Panc1 (cell line): Measurements from ENCODE around the gene OTOGL. TPM values are rescaled to one million over a fixed set of nuclear protein-coding genes. Genes with fewer than 3 reads are reported as not detected.

ENCODE experiments used
- ATAC-seq: fragments of 200-7000 bp; cut with Tn5 transposase; 2 replicates; pipeline ENCODE4 v1.9.1; 2020; ENCODE audit warnings: mild to moderate bottlenecking, moderate library complexity
- BruUV-seq: library from RNA; stranded (reverse); fragments of 400-500 nt; replicated peaks from 2 replicates; lab custom pipeline; 2021; lab: Mats Ljungman, UMichigan
- CTCF ChIA-PET: fragments of 300-600 bp; sonication (Branson Sonifier 250); formaldehyde crosslinking; loops from one replicate; lab custom pipeline; 2022; ENCODE audit warnings: antibody characterized with exemption; lab: Charles Lee
- POLR2A ChIA-PET: fragments of 300-600 bp; sonication (Branson Sonifier 250); formaldehyde crosslinking; loops from one replicate; lab custom pipeline; 2022; ENCODE audit warnings: antibody characterized with exemption; lab: Charles Lee
- DNase-seq: peaks from one replicate; pipeline ENCODE4 v3.0.0-alpha.2; 2010; ENCODE audit warnings: low read depth, low spot score
- H3K27ac ChIP-seq: 2 replicates; pipeline ENCODE4 v1.5.1; 2011; ENCODE audit warnings: mild to moderate bottlenecking, low read length, inconsistent platforms
- H3K27me3 ChIP-seq: fragments of 200-500 bp; sonication (Bioruptor generic); 2 replicates; pipeline ENCODE4 v1.6.0; 2014; ENCODE audit warnings: low read length, inconsistent platforms; ENCODE audit not compliant: control insufficient read depth, insufficient read depth
- H3K36me3 ChIP-seq: fragments of 200-500 bp; sonication (Bioruptor generic); 2 replicates; pipeline ENCODE4 v1.5.1; 2014; ENCODE audit warnings: inconsistent platforms, mild to moderate bottlenecking, low read length, moderate library complexity; ENCODE audit not compliant: control insufficient read depth, insufficient read depth
- H3K4me1 ChIP-seq: 2 replicates; pipeline ENCODE4 v1.5.1; 2011; ENCODE audit warnings: inconsistent platforms, mild to moderate bottlenecking, low read length, moderate library complexity; ENCODE audit not compliant: control insufficient read depth, insufficient read depth
- H3K4me3 ChIP-seq, 2 experiments: 2 replicates each; pipeline ENCODE4 v1.5.1; 2011 to 2012; ENCODE audit warnings: low read depth in 2 of 2, low read length in 2 of 2, mild to moderate bottlenecking in 2 of 2, inconsistent platforms in 1 of 2, moderate library complexity in 1 of 2
- H3K9me3 ChIP-seq: fragments of 200-500 bp; sonication (Bioruptor generic); 2 replicates; pipeline ENCODE4 v1.5.1; 2014; ENCODE audit warnings: low read depth, mild to moderate bottlenecking, inconsistent platforms, low read length, moderate library complexity; ENCODE audit not compliant: control insufficient read depth, insufficient read depth
- POLR2AphosphoS5 ChIP-seq: IDR thresholded peaks from 2 replicates; pipeline ENCODE4 v1.6.1; 2012; ENCODE audit warnings: mild to moderate bottlenecking, low read depth, low read length, moderate library complexity
- SIN3A ChIP-seq: IDR thresholded peaks from 2 replicates; pipeline ENCODE4 v1.6.1; 2012; ENCODE audit warnings: low read depth, mild to moderate bottlenecking, low read length, moderate library complexity, borderline replicate concordance; ENCODE audit not compliant: insufficient read depth
- TCF7L2 ChIP-seq: IDR thresholded peaks from 2 replicates; pipeline ENCODE4 v1.6.1; 2011; ENCODE audit warnings: mild to moderate bottlenecking, low read depth, low read length, inconsistent platforms
- in situ Hi-C: cut with HindIII; loops from 2 replicates; pipeline ENCODE4 v1.10.0; 2016; ENCODE audit warnings: low sequenced_read_pairs, low pct_unique_long_range_greater_than_20kb
- intact Hi-C: fragments of 100-400 bp; cut with micrococcal nuclease; formaldehyde crosslinking; loops from one replicate; pipeline ENCODE4 v1.10.0; 2022; ENCODE audit not compliant: unreplicated experiment
- total RNA-seq: library from RNA; stranded (reverse); gene quantifications from one replicate; pipeline ENCODE4 v1.2.1, GENCODE V29; 2021; ENCODE audit not compliant: unreplicated experiment
- TF ChIP-seq, protein P1 (sequence below), 2 experiments: IDR thresholded peaks; 2 replicates each; pipeline ENCODE4 v1.6.1; 2011 to 2012; ENCODE audit warnings: low read depth in 2 of 2, control low read depth in 1 of 2, low read length in 1 of 2, mild to moderate bottlenecking in 1 of 2, moderate library complexity in 1 of 2; ENCODE audit not compliant: insufficient read depth in 1 of 2
- TF ChIP-seq, protein P2 (sequence below): fragments of 450-650 bp; IDR thresholded peaks from 2 replicates; pipeline ENCODE4 v1.5.1; 2017; ENCODE audit warnings: mild to moderate bottlenecking

OTOGL gene
- total RNA-seq, 1 experiment from 2014 or later: not detected

DNA sequence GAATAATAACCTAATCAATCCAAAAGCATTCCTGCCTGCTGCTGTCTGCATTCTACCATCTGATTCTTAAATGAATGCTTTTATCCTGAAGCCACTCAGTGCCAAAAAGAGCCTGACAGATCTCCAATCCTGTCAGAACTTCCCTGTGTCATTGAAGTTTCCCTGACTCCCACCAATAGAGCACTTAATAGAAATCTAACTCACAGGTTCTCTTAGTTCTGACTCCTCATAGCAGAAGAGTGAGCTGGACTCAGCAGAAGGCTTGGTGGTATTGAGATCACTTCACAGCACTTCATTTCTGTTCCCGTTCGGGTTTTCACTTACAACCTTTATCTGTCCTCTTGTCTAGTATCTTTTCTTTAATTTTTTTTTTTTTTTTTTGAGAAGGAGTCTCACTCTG, 102.6 kb downstream of the OTOGL start:
- Histone ChIP-seq H3K4me3 (no peak overlapping the region), H3K36me3 (no peaks in the 10 kb centered on the region), H3K4me1 (no peaks in the 10 kb centered on the region), H3K27me3 (peaks cover 7% of the 10 kb centered on the region; the same call in 1 of the 2 replicates), H3K27ac (no peak overlapping the region), H3K9me3 (no peaks in the 10 kb centered on the region)
- POLR2A ChIA-PET: no interaction called here
- in situ Hi-C loops: no loop called here
- ATAC-seq (no peak), DNase-seq (no peak)
- BruUV-seq: no TSS peak
- CTCF ChIA-PET: no interaction called here
- intact Hi-C loops: no loop called here
- TF ChIP-seq, protein P1, sequence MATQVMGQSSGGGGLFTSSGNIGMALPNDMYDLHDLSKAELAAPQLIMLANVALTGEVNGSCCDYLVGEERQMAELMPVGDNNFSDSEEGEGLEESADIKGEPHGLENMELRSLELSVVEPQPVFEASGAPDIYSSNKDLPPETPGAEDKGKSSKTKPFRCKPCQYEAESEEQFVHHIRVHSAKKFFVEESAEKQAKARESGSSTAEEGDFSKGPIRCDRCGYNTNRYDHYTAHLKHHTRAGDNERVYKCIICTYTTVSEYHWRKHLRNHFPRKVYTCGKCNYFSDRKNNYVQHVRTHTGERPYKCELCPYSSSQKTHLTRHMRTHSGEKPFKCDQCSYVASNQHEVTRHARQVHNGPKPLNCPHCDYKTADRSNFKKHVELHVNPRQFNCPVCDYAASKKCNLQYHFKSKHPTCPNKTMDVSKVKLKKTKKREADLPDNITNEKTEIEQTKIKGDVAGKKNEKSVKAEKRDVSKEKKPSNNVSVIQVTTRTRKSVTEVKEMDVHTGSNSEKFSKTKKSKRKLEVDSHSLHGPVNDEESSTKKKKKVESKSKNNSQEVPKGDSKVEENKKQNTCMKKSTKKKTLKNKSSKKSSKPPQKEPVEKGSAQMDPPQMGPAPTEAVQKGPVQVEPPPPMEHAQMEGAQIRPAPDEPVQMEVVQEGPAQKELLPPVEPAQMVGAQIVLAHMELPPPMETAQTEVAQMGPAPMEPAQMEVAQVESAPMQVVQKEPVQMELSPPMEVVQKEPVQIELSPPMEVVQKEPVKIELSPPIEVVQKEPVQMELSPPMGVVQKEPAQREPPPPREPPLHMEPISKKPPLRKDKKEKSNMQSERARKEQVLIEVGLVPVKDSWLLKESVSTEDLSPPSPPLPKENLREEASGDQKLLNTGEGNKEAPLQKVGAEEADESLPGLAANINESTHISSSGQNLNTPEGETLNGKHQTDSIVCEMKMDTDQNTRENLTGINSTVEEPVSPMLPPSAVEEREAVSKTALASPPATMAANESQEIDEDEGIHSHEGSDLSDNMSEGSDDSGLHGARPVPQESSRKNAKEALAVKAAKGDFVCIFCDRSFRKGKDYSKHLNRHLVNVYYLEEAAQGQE (IDR thresholded peaks at IDR 0.05; ENCODE audit: insufficient read depth in 1 of 2, low read depth in 2 of 2, low read length in 1 of 2): no peak
- TF ChIP-seq TCF7L2: no peak
- TF ChIP-seq, protein P2, sequence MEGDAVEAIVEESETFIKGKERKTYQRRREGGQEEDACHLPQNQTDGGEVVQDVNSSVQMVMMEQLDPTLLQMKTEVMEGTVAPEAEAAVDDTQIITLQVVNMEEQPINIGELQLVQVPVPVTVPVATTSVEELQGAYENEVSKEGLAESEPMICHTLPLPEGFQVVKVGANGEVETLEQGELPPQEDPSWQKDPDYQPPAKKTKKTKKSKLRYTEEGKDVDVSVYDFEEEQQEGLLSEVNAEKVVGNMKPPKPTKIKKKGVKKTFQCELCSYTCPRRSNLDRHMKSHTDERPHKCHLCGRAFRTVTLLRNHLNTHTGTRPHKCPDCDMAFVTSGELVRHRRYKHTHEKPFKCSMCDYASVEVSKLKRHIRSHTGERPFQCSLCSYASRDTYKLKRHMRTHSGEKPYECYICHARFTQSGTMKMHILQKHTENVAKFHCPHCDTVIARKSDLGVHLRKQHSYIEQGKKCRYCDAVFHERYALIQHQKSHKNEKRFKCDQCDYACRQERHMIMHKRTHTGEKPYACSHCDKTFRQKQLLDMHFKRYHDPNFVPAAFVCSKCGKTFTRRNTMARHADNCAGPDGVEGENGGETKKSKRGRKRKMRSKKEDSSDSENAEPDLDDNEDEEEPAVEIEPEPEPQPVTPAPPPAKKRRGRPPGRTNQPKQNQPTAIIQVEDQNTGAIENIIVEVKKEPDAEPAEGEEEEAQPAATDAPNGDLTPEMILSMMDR: no peak
- no peak for TF ChIP-seq SIN3A
- TF ChIP-seq POLR2AphosphoS5: no peak

DNA sequence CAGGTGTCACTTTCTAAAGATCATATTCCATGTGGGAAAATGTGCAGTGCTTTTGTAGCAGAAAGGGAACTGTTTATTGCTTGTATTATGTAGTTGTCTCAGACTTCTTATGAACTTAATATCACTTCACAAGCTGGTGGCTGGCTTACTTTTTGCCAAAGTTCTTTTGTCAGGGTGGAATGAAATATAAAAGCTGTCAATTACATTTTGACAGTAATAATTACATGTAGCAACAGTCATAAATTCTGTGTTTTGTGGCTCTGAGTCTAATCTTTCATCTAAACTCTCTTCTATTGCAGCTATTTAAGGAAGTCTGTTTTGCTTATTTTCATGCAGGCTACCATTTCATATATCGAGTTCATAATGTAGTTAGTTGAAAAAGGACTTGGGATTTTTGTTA, 106.6 kb downstream of the OTOGL start:
- in situ Hi-C loops (no loop called here), intact Hi-C loops (no loop called here)
- Histone ChIP-seq H3K4me1 (no peaks in the 10 kb centered on the region), H3K36me3 (no peaks in the 10 kb centered on the region), H3K27me3 (peaks cover 7% of the 10 kb centered on the region; the same call in 1 of the 2 replicates), H3K9me3 (no peaks in the 10 kb centered on the region), H3K27ac (no peak overlapping the region), H3K4me3 (no peak overlapping the region)
- TF ChIP-seq TCF7L2 (no peak), SIN3A (no peak)
- no peak for ATAC-seq
- ChIA-PET POLR2A (no interaction called here), CTCF (interaction anchor here (0.6 kb wide), 1 partner anchor 282 kb away, joined by 4 read pairs; no protein-coding TSS in a partner anchor)
- no TSS peak for BruUV-seq
- no peak for DNase-seq

DNA sequence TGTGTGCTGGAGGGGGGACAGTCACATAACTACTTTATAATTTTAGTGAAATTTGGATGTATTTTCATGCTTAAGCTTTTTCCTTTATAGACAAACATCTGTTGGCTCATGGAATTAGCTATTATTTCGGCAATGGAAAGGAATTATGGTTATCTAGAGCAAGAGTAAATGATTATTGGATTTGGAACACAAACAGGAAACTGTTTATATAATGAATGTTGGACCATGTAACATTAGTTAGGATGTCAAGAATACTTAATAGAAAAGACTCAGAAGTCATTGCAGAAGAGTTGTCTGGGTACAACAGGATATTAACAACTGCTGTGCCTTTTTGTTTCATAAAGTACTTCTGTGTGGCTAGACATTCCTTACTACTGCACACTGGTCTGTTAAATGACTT, 108.7 kb downstream of the OTOGL start:
- in situ Hi-C loops: no loop called here

More for the DNA sequence above, 108.7 kb downstream of the OTOGL start:
- Histone ChIP-seq H3K36me3 (no peaks in the 10 kb centered on the region), H3K4me1 (no peaks in the 10 kb centered on the region), H3K27me3 (peaks cover 7% of the 10 kb centered on the region; the same call in 1 of the 2 replicates), H3K27ac (no peak overlapping the region), H3K9me3 (no peaks in the 10 kb centered on the region), H3K4me3 (no peak overlapping the region)
- ChIA-PET POLR2A (no interaction called here), CTCF (no interaction called here)
- TF ChIP-seq POLR2AphosphoS5: no peak
- TF ChIP-seq TCF7L2: no peak
- TF ChIP-seq, protein P2: no peak
- TF ChIP-seq, protein P1 (IDR thresholded peaks at IDR 0.05; ENCODE audit: insufficient read depth in 1 of 2, low read depth in 2 of 2, low read length in 1 of 2): no peak
- no peak for TF ChIP-seq SIN3A
- DNase-seq: no peak
- ATAC-seq: no peak
- BruUV-seq: no TSS peak
- intact Hi-C loops: no loop called here
